ENCODE measurements around the gene BOC.

DNA sequence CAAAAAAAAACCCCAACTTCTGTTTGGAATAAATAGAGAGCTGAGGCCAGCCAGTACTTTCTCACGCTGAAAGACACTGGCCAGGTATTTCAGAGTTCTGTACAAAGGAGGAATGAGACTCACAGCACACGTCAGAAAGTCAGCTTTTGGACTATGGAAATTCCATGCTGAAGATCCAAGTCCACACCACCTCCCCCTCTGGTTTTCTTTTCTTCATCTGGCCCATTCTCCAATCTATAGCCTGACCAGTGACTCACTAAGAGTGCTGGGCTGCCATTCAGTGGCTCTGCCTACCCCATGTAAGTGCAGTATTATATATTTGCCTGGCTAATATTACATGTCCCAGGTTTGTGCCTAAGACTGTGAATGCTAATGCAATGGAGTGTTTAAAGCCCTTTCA is 13.9 kb downstream of the BOC start:
- TF ChIP-seq POLR2A (IDR thresholded peaks at IDR 0.05): no peak
- TF ChIP-seq, protein P1, sequence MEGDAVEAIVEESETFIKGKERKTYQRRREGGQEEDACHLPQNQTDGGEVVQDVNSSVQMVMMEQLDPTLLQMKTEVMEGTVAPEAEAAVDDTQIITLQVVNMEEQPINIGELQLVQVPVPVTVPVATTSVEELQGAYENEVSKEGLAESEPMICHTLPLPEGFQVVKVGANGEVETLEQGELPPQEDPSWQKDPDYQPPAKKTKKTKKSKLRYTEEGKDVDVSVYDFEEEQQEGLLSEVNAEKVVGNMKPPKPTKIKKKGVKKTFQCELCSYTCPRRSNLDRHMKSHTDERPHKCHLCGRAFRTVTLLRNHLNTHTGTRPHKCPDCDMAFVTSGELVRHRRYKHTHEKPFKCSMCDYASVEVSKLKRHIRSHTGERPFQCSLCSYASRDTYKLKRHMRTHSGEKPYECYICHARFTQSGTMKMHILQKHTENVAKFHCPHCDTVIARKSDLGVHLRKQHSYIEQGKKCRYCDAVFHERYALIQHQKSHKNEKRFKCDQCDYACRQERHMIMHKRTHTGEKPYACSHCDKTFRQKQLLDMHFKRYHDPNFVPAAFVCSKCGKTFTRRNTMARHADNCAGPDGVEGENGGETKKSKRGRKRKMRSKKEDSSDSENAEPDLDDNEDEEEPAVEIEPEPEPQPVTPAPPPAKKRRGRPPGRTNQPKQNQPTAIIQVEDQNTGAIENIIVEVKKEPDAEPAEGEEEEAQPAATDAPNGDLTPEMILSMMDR (IDR thresholded peaks at IDR 0.05 in 4 of 5, conservative IDR thresholded peaks at IDR 0.05 in 1 of 5): no peak
